NCI-H187 treated with DMSO at 0.1 percent for 48 hours (cell line): ENCODE data around the gene GABRG1.

Source experiments
- DNase-seq: peaks from one replicate; lab custom pipeline; 2025; lab: John Stamatoyannopoulos, UW

Gene GABRG1

DNA sequence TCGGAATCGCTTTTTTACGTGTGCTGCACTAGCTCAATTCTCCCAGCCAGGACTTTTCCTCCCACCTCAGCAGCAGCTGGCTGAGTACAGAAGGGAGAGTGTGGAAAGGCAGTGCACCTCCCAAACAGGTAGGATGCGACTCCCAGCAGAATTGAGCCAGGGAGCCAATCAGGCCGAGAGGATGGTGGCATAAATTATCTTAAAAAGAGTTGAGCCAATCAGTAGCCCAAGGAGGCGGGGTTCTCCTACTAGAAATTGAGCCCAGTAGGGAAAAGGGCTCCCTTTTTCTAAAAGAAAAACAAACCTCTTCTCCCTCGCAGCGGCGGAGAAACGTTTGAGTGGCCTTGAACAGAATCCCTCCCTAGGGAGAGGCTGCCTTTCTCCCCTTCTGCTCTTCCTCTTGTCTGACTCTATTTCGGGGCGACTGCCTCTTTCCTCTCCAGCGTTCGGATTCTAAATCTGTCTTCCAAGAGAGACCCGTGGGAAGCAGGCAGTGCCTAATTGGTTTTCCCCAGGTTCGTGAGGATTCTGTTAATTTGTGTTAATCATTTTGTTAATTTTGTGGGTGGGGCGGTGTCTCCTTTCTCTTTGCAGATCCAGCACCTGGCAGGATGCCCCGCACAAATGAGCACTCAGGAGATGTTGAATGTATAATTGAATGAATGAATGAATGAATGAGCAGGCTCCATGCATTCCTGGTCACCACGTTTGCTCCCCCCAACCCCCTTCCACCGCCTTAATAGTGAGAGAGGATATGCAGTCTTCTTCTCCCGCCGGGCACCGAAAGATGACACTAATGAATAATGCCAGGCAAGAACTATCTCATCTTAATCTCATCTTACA, at the start of gene GABRG1:
Gene GABRG1 (minus strand): TSS at position 142 of the 843 bp plus-strand sequence. CDS start 141 bp downstream, at position 1.
- no peak for DNase-seq

DNA sequence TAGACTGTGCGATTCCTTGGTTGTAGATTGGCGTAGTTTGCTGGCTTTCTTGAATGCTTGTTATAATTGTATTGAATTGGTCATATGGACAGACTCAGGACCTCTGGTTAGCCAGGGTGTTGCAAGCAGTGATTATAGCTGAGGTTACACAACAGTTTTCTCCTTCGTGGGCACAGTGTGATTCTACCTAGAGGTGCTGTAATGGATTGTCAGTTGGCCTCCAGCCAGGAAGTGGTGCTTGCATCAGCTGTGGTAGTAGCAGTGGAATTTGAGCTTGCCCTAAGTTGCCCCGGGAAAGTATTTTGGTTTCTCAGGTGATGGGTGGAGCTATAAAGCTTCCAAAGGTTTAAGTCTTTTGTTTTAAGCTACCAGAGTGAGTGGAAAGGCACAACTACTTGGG, 23.1 kb upstream of the GABRG1 start:
- no peak for DNase-seq

DNA sequence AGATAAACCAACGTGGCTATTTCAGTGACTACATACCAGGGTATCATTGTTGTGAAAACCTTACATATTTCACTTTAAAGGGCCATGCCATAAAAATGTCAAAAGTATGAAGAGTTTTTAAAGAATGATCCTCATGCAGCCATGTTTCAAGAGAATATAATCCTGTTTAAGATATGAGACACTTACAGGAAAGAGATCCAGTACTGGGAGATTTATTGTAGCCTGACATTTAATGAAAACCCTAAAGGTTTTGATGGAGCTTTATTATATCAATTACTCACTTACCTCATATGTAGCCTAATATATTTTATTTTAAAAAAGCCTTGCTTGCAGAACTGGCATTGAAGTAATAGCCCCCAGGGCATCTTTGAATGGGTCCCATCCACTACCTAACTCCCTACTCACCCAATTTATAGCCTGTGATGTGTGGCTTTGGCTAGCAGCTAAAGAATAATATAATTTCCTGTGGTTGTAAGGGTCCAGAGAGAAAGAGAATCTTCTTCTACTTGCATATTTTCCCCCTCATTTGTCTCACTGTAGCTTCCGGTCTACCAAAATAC, 7.7 kb upstream of the GABRG1 start:
- DNase-seq = no peak

DNA sequence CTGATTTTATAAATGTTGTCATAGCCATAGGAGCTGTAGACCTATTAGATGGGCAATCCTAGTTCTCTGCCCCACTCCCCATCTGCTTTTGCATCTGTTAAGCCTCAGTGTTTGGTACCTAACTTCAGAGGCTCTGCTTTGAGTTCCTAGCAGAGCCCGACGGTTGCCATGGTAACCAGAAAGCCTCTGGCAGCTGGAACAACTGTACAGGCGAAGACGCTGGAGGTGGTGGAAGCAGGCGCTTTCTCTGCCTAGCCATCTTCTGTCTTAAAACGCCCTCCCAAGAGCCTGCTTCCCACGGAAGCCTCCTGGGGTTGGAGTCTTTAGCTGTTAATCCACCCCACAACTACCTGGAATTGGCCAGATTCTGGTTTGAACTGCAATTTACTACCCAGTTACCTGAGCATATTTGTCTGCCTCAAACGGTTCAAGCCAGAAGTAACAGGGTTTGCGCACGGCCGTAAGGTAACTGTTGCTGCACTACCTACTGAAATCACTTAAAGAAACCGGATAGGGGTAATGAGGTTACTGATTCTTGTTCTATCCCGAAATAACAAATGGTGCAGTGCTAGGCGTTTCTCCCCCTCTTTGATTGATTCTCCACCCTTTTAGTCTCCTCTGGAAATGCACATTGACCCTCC, 1.0 kb upstream of the GABRG1 start:
- DNase-seq = no peak

DNA sequence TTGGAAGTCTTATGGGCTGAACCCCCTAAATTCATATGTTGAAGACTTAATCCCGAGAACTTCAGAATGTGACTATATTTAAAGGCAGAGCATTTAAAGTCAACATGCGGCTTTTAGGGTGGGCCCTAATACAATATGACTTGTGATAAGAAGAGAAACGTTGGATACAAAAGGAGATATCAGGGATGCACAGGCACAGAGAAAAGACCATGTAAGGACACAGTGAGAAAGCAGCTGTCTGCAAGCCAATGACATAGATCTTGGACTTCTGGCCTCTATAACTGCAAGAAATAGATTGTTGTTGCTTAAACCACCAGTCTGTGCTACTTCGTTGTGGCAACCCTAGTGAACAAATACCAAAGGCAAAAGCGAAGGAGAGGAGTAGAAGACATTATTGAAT, 42.2 kb downstream of the GABRG1 start:
- DNase-seq = no peak

DNA sequence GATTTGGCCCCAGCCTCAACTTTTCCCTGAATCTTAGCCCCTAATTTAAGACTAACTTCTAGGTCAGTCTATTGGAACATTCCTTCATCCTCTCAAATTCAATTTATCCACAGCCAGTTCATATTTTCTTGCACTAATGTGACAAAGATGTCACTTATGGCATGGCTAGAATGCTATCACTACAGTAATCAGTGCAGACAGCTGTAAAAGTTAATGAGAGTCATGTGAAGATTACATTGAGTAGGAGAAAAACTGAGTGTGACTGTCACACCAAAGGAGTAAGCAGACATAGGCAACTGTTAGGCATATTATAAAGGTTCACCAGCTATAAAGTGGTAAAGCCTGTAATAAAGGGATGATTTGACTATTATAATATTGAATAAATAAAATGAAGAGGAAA, 42.6 kb downstream of the GABRG1 start:
- DNase-seq = no peak

DNA sequence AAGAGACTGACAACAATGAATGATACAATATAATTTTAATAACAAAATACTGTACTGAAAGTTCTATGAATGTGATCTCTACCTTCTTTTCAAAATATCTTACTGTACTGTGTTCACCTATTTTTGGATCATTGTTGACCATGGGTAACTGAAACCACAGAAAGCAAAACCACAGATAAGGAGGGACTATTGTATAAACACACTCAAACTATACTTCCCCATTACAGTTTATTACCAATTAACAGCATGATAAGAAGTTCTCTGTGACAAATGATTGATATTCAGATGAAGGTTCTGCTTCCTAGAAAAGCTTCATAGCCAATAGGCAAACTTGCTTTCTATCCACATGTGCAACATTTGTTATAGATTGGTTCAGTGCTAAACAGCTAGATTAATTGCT, 50.1 kb downstream of the GABRG1 start:
- DNase-seq = no peak

DNA sequence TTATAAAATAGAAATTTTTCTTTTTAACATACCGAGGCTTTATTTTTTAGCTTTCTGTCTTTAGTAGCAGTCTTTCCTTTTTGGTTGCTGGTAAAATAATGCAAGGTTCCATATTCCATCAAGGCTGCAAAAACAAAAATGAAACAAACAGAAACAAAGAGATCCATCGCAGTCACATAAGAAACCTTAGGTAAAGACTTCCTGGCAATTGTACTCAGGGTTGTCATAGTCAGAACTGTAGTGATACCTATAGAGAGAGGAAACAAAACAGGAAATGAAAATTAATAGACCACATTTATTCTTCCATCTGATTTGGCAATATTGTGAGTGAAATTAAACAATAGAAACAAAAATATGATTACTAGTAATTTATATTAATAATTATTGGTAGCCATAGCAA, 72.5 kb downstream of the GABRG1 start:
- no peak for DNase-seq

DNA sequence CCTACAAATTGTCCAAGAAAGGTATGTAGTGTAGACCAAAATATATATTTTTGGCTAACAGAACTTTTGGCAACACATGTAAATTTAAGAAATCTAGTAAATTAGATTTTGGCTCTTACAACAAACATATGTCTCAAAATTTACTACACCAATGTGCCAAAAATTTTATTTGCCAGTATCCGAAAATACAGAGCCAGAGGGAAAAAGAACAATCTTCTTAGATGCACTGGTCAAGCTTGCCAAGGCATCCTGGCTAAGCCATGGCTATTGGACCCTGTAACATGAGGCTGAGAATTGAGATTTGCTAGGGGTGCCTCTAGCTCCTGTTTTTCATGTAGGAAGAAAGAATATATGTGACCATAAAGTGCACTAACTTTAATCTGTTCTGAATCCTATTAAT, 91.8 kb downstream of the GABRG1 start:
- DNase-seq = no peak

DNA sequence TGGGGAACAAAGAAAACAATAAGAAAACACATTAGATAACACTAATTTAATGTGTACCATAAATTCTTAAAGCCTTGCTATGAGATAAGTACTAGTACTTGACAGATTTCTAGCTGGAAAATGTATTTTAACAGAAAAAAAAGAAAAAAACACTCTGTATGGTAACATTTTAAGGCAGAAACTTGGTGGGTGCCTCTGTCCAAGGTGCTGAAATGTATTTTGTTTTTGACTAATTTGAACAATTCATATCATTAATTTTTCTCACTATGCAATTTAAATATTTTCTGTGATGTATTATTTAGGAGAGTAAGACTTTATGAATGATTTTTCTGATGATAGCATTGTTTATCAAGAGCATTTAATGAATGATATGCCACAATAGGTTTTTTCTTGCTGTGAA, 107.5 kb downstream of the GABRG1 start:
- DNase-seq = no peak

DNA sequence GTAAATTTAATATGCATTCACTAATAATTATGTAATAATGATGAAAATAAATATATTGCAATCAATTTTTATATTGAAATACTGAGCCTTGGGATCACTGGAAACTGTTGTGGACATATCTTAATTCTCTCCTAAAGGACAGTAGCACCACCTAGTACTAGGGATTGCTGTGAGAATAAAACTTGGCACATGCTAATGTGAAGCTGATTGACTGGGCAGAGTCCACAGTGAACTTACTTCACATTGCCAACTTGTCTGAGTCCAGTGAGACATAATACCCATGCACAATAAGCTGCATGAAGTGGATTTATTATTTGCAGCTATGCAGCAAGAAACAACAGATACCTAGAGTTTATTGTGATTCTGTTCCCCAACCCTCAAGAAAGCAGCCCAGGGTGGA, 131.1 kb downstream of the GABRG1 start:
- DNase-seq = no peak

DNA sequence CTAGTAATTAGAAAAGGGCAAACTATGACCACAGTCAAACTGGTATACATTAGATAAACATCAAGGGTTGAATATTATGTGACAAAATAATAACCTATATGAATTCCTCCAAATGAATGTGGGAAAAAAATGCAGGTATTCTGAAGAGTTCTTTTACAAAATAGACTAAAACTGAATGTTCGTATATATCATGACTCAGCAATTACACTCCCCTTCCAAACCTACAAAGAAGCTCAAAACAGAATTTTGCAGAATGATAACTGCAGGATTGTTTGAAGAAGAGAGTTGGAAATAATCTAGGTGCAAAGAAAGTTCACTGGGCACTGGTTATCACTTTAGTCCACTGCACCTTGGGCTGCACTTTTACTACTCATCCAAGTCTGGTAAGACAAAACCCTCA, 134.1 kb downstream of the GABRG1 start:
- DNase-seq = no peak

DNA sequence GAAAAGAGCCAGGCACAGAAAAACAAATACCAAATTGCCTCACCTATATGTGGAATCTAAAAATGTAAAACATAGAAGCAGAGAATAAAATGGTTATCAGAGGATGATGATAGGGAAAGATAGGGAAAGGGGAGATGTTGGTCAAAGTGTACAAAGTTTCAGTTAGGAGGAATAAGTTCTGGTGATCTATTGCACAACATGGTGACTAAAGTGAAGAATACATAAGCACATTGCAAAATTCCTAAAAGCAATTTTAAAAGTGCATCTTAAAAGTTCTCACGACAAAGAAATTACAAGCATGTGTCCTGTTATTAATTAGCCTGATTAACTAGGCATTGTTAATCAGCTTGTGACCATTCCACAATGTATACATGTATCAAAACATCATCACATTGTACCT, 136.0 kb downstream of the GABRG1 start:
- DNase-seq = no peak
